ENCODE results near the gene IMP4. TPM values are rescaled to one million over a fixed set of nuclear protein-coding genes. Genes with fewer than 3 reads are reported as not detected.

The IMP4 gene
- total RNA-seq, 5 donors from 2014 or later (not counting 1 experiment from before 2014, with no cell fraction given): 70.7 to 93.7 (median 86.9) TPM

DNA sequence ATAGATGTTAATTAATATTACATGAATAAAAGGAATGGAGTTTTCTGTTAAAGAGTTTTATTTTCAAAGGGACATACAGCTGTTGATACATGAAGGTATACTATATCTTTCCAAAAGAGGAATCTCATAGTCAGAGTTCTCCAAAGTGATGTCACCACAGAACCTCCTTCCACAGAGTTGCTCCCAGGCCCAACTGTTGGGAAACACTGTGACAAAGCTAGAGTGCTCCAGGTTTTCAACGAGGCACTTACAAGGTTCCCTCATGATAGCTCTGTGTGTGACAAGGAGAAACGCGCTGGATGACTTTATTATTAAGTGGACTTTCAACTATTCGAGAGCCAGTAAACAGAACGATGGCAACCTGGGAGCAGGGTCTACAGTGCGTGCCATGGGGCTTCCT, 46.7 kb downstream of the IMP4 start:
- H3K27me3 Mint-ChIP-seq: peaks cover 4 to 11% of the 10 kb centered on the region in 2 donors
- Histone ChIP-seq H3K27me3 (replicated peaks in 1 of 2; ENCODE audit: control insufficient read depth in 2 of 2, extremely low read depth in 1 of 2, insufficient read depth in 2 of 2, low read length in 1 of 2) (peaks cover 0 to 13% of the 10 kb centered on the region in 2 experiments), H3K36me3 (ENCODE audit: control insufficient read depth in 2 of 2, extremely low read depth in 1 of 2, insufficient read depth in 1 of 2, low read length in 1 of 2) (no peaks in the 10 kb centered on the region), H3K4me3 (ENCODE audit: control insufficient read depth in 1 of 2, extremely low read depth in 1 of 2, low read length in 1 of 2) (no peak overlapping the region), H3K4me1 (ENCODE audit: control insufficient read depth in 1 of 2, extremely low read depth in 1 of 2, insufficient read depth in 2 of 2, low read length in 2 of 2) (peaks cover 4 to 21% of the 10 kb centered on the region in 2 experiments), H3K9me3 (no peaks in the 10 kb centered on the region), H3K27ac (ENCODE audit: low read length) (no peak overlapping the region)
- H3K9me3 Mint-ChIP-seq: no peaks in the 10 kb centered on the region
- H3K4me1 Mint-ChIP-seq: peaks cover 12 to 20% (median 16%) of the 10 kb centered on the region in 3 donors
- ChIA-PET POLR2A (no interaction called here), CTCF (no interaction called here)
- 97% methylated on average over 4 of the region's 6 CpGs for WGBS (ENCODE audit: insufficient coverage)
- H3K36me3 Mint-ChIP-seq: peaks cover 5% of the 10 kb centered on the region
- no peak for DNase-seq
- no peak for ATAC-seq (replicated peaks in 1 of 4)
- no peak overlapping the region for H3K27ac Mint-ChIP-seq
- no peak overlapping the region for H3K4me3 Mint-ChIP-seq

- H3K4me3 Mint-ChIP-seq: peak overlapping the region in 2 of 3 donors; percentile 21 to 85
- Histone ChIP-seq H3K9me3 (no peaks in the 10 kb centered on the region), H3K4me3 (ENCODE audit: control insufficient read depth in 1 of 2, extremely low read depth in 1 of 2, low read length in 1 of 2) (no peak overlapping the region), H3K27me3 (replicated peaks in 1 of 2; ENCODE audit: control insufficient read depth in 2 of 2, extremely low read depth in 1 of 2, insufficient read depth in 2 of 2, low read length in 1 of 2) (peaks cover 0 to 13% of the 10 kb centered on the region in 2 experiments), H3K27ac (ENCODE audit: low read length) (no peak overlapping the region), H3K4me1 (ENCODE audit: control insufficient read depth in 1 of 2, extremely low read depth in 1 of 2, insufficient read depth in 2 of 2, low read length in 2 of 2) (peaks cover 4 to 21% of the 10 kb centered on the region in 2 experiments), H3K36me3 (ENCODE audit: control insufficient read depth in 2 of 2, extremely low read depth in 1 of 2, insufficient read depth in 1 of 2, low read length in 1 of 2) (no peaks in the 10 kb centered on the region)
- H3K9me3 Mint-ChIP-seq: no peaks in the 10 kb centered on the region
- ATAC-seq (replicated peaks in 1 of 4) (no peak), DNase-seq (no peak)
- H3K4me1 Mint-ChIP-seq: peaks cover 12 to 20% (median 16%) of the 10 kb centered on the region in 3 donors
- WGBS (ENCODE audit: insufficient coverage): 94% methylated on average over 2 of the region's 3 CpGs
- H3K36me3 Mint-ChIP-seq: peaks cover 5% of the 10 kb centered on the region
- CTCF ChIA-PET: interaction anchor here in 1 of 2 donors (1.3 kb wide), 1 partner anchor 47 kb away, joined by 5 read pairs; the partner anchor contains the start of gene IMP4
- H3K27me3 Mint-ChIP-seq: peaks cover 8 to 11% of the 10 kb centered on the region in 2 donors
- no peak overlapping the region for H3K27ac Mint-ChIP-seq
- POLR2A ChIA-PET: no interaction called here
Observed at GRCh38 chr2:130389783-130390182, 47.1 kb downstream of the IMP4 start.

GRCh38 chr2:130390460-130391057, 47.9 kb downstream of the IMP4 start:
- ChIA-PET POLR2A (interaction anchor here in 1 of 2 donors (0.6 kb wide), 1 partner anchor 71 kb away, joined by 6 read pairs; no protein-coding TSS in a partner anchor), CTCF (interaction anchor here in 1 of 2 donors (0.6 to 1.3 kb wide), 3 partner anchors 13 to 209 kb away, joined by 3 to 5 read pairs (median 4); partner anchors contain the start of genes IMP4 and SMPD4)
- peaks cover 4 to 21% of the 10 kb centered on the region in 2 experiments for H3K4me1 ChIP-seq (ENCODE audit: control insufficient read depth in 1 of 2, extremely low read depth in 1 of 2, insufficient read depth in 2 of 2, low read length in 2 of 2)
- peak overlapping the region; percentile 58 to 68 for H3K4me3 ChIP-seq (ENCODE audit: control insufficient read depth in 1 of 2, extremely low read depth in 1 of 2, low read length in 1 of 2)
- ATAC-seq (replicated peaks in 1 of 4): peak in 2 of 4 experiments; percentile 6
- 73% methylated on average over 10 of the region's 16 CpGs for WGBS (ENCODE audit: insufficient coverage)
- no peak overlapping the region for H3K27ac ChIP-seq (ENCODE audit: low read length)
- Mint-ChIP-seq H3K4me3 (peak overlapping the region; percentile 79 to 85 (median 81)), H3K27me3 (peaks cover 9 to 12% of the 10 kb centered on the region in 2 donors), H3K27ac (peak overlapping the region in 1 of 2 donors; percentile 39), H3K4me1 (peaks cover 12 to 20% (median 16%) of the 10 kb centered on the region in 3 donors), H3K9me3 (no peaks in the 10 kb centered on the region), H3K36me3 (peaks cover 5% of the 10 kb centered on the region)
- no peaks in the 10 kb centered on the region for H3K9me3 ChIP-seq
- no peak for DNase-seq
- H3K27me3 ChIP-seq (replicated peaks in 1 of 2; ENCODE audit: control insufficient read depth in 2 of 2, extremely low read depth in 1 of 2, insufficient read depth in 2 of 2, low read length in 1 of 2): peaks cover 0 to 15% of the 10 kb centered on the region in 2 experiments
- no peaks in the 10 kb centered on the region for H3K36me3 ChIP-seq (ENCODE audit: control insufficient read depth in 2 of 2, extremely low read depth in 1 of 2, insufficient read depth in 1 of 2, low read length in 1 of 2)

DNA sequence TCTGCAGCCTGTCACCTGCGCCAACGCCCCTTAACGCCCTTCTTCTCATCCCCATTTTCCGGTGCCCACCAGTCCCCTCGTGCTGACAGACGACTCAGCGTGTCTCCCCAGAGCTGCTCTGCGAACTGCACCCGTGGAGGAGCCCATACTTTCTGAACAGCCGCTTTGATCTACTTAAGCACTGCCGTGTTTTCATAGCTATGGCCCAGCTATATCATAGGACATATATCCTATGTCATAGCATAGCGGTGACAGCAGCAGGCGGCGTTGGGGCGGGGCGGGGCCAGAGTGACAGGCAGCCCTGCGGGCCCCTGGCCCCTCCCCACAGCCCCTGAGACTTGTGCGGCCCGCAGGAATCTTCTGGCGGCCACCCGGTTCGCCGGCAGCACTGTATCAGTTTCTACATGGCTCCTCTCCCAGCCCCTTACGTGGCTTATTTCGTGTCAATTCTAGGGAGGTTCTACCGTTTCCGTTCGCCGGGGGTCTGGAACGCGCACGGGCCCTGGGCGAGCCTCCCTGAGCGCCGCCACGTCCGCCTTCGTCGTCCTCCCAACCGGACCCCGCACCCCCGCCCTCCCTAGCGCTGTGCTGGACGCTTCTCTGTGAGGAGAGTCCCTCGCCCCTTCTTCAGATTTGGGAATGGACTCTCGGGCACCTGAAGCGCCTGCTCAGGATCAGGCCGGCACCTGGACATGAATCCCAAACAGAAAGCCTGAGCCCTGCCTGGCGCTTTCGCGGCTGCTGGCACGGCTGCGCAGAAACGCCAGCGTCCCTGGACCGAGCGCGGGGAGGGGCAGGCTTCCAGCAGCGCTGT, 48.6 kb downstream of the IMP4 start:
- CTCF ChIA-PET: interaction anchor here in 1 of 2 donors (0.6 to 1.3 kb wide), 3 partner anchors 14 to 210 kb away, joined by 3 to 5 read pairs (median 4); partner anchors contain the start of genes IMP4 and SMPD4
- Histone ChIP-seq H3K27ac (ENCODE audit: low read length) (no peak overlapping the region), H3K9me3 (no peaks in the 10 kb centered on the region)

DNA sequence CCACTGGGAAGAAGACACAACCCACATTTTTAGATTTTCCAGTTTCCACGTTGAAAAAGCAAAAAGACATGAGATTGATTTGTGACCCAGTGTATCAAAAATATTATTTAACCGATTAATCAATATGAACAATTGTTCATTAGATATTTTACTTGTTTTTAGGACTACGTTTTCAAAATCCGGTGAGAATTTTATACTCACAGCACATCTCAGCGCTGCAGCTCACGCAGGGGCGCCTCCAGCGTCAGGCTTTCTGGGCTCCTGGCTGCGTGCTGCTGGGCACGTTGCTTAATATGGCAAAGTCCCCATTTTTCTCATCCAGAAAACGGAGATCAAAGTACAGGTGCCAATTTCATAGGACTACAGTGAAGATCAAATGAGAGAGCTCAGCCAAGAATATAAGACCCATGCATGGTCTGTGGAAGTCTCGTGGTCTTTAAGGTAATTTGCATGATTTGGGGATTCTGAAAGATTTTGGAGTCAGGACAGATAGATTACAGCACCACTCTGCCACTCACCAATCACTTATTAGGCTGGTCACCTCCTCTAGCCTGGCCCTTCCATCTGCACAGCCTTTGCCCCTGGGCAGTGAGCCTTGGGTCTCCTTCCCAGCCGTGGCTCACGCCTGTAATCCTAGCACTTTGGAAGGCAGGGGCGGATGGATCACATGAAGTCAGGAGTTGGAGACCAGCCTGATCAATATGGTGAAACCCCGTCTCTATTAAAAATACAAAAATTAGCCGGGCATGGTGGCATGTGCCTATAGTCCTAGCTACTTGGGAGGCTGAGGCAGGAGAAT, 49.4 kb downstream of the IMP4 start:
- Mint-ChIP-seq H3K27ac (no peak overlapping the region), H3K9me3 (no peaks in the 10 kb centered on the region), H3K27me3 (peaks cover 10 to 17% of the 10 kb centered on the region in 2 donors), H3K36me3 (peaks cover 5% of the 10 kb centered on the region), H3K4me1 (peaks cover 12 to 19% (median 16%) of the 10 kb centered on the region in 3 donors), H3K4me3 (peak overlapping the region; percentile 79 to 85 (median 81))
- H3K27ac ChIP-seq (ENCODE audit: low read length): no peak overlapping the region
- ATAC-seq (replicated peaks in 1 of 4): no peak
- 61% methylated on average over 10 of the region's 17 CpGs for WGBS (ENCODE audit: insufficient coverage)
- H3K9me3 ChIP-seq: no peaks in the 10 kb centered on the region
- peaks cover 0 to 19% of the 10 kb centered on the region in 2 experiments for H3K27me3 ChIP-seq (replicated peaks in 1 of 2; ENCODE audit: control insufficient read depth in 2 of 2, extremely low read depth in 1 of 2, insufficient read depth in 2 of 2, low read length in 1 of 2)
- ChIA-PET CTCF (no interaction called here), POLR2A (interaction anchor here in 1 of 2 donors (1.6 kb wide), 1 partner anchor 49 kb away, joined by 3 read pairs; the partner anchor contains the start of gene IMP4)
- no peak for DNase-seq
- H3K36me3 ChIP-seq (ENCODE audit: control insufficient read depth in 2 of 2, extremely low read depth in 1 of 2, insufficient read depth in 1 of 2, low read length in 1 of 2): no peaks in the 10 kb centered on the region
- peaks cover 4 to 21% of the 10 kb centered on the region in 2 experiments for H3K4me1 ChIP-seq (ENCODE audit: control insufficient read depth in 1 of 2, extremely low read depth in 1 of 2, insufficient read depth in 2 of 2, low read length in 2 of 2)
- H3K4me3 ChIP-seq (ENCODE audit: control insufficient read depth in 1 of 2, extremely low read depth in 1 of 2, low read length in 1 of 2): peak overlapping the region; percentile 58 to 68

More for the DNA sequence above, 48.6 kb downstream of the IMP4 start:
- ATAC-seq (replicated peaks in 1 of 4) (peak; percentile 83 to 98 (median 88)), DNase-seq (peak in 34 of 35 experiments; percentile 19 to 72 (median 51))
- H3K4me3 ChIP-seq (ENCODE audit: control insufficient read depth in 1 of 2, extremely low read depth in 1 of 2, low read length in 1 of 2): peak overlapping the region; percentile 58 to 68
- Mint-ChIP-seq H3K36me3 (peaks cover 5% of the 10 kb centered on the region), H3K27me3 (peaks cover 9 to 17% of the 10 kb centered on the region in 2 donors), H3K4me1 (peaks cover 12 to 19% (median 16%) of the 10 kb centered on the region in 3 donors), H3K4me3 (peak overlapping the region; percentile 79 to 85 (median 81)), H3K27ac (peak overlapping the region; percentile 39 to 78), H3K9me3 (no peaks in the 10 kb centered on the region)
- H3K4me1 ChIP-seq (ENCODE audit: control insufficient read depth in 1 of 2, extremely low read depth in 1 of 2, insufficient read depth in 2 of 2, low read length in 2 of 2): peaks cover 4 to 21% of the 10 kb centered on the region in 2 experiments
- H3K36me3 ChIP-seq (ENCODE audit: control insufficient read depth in 2 of 2, extremely low read depth in 1 of 2, insufficient read depth in 1 of 2, low read length in 1 of 2): no peaks in the 10 kb centered on the region
- peaks cover 0 to 16% of the 10 kb centered on the region in 2 experiments for H3K27me3 ChIP-seq (replicated peaks in 1 of 2; ENCODE audit: control insufficient read depth in 2 of 2, extremely low read depth in 1 of 2, insufficient read depth in 2 of 2, low read length in 1 of 2)
- WGBS (ENCODE audit: insufficient coverage): 3% methylated on average over 53 of the region's 59 CpGs
- POLR2A ChIA-PET: interaction anchor here in 1 of 2 donors (1.6 kb wide), 1 partner anchor 49 kb away, joined by 3 read pairs; the partner anchor contains the start of gene IMP4

Data from T-cell (primary cell).